Neural crest cell (in vitro differentiated cells): ENCODE results near the gene TMEM167A. TPM values are rescaled to one million over a fixed set of nuclear protein-coding genes. Genes with fewer than 3 reads are reported as not detected.

ENCODE experiments used
- DNase-seq: peaks from one replicate; pipeline ENCODE4 v3.0.0; 2021; ENCODE audit warnings: low read depth, mixed read lengths, low spot score
- H3K27ac Mint-ChIP-seq: one replicate; pipeline ENCODE4 v1.8.0; 2021; ENCODE audit warnings: mild to moderate bottlenecking, mixed read lengths; ENCODE audit not compliant: unreplicated experiment
- H3K27me3 Mint-ChIP-seq: 2 replicates; pipeline ENCODE4 v1.8.0; 2021; ENCODE audit warnings: low read depth, mild to moderate bottlenecking, mixed read lengths
- H3K36me3 Mint-ChIP-seq: 2 replicates; pipeline ENCODE4 v1.8.0; 2021; ENCODE audit warnings: low read depth, mild to moderate bottlenecking, mixed read lengths
- H3K4me1 Mint-ChIP-seq: 2 replicates; pipeline ENCODE4 v1.8.0; 2021; ENCODE audit warnings: mixed read lengths
- H3K4me3 Mint-ChIP-seq: one replicate; pipeline ENCODE4 v1.8.0; 2021; ENCODE audit warnings: mild to moderate bottlenecking, mixed read lengths
- H3K9me3 Mint-ChIP-seq: 2 replicates; pipeline ENCODE4 v1.8.0; 2021; ENCODE audit warnings: mixed read lengths
- total RNA-seq: library from RNA; stranded (reverse); gene quantifications from 2 replicates; pipeline ENCODE4 v1.2.1, GENCODE V29; 2021
- TF ChIP-seq, protein P1 (sequence below): fragments of 200-600 bp; sonication (generic); conservative IDR thresholded peaks from 2 replicates; pipeline ENCODE4 v1.5.0; 2021; ENCODE audit warnings: antibody characterized with exemption, mild to moderate bottlenecking

The TMEM167A gene
- total RNA-seq, 1 donor from 2014 or later = 98.8 TPM

DNA sequence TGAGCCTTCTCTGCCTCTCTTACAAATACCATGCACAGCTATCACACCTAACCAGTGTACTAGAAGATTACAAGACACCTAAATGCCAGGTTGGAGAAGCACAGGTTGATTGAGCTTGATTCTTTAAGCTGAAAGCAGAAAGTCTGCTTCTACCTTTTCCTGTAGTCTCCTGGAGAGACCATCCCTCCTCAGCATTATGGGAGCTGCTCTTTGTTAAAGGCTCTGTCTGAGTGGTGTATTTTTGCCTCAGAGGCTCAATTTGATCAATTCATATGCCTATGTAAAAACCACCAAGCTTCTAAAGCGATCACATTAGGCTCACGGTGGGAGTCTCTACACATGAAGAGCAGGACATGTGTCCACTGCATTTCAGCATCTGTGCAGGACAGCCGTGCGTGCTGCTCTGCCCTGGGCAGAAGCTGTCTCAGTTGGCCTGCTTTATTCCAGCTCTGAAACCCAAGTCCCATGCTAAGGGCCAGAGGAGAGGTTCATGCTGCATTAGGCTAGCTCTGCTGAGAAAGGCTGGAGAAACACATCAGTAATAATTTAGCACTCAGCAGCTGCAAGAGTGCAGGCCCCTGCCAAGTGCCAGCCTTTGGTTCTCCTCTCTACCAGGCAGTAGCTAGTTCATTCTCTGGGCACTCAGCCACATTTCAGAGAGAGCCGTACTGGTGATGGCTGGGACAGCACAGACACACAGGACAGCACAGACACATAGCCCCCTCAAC lies 41.7 kb downstream of the TMEM167A start:
- H3K4me1 Mint-ChIP-seq = peaks cover 16% of the 10 kb centered on the region
- no peak overlapping the region for H3K27ac Mint-ChIP-seq
- no peak for DNase-seq
- TF ChIP-seq, protein P1, sequence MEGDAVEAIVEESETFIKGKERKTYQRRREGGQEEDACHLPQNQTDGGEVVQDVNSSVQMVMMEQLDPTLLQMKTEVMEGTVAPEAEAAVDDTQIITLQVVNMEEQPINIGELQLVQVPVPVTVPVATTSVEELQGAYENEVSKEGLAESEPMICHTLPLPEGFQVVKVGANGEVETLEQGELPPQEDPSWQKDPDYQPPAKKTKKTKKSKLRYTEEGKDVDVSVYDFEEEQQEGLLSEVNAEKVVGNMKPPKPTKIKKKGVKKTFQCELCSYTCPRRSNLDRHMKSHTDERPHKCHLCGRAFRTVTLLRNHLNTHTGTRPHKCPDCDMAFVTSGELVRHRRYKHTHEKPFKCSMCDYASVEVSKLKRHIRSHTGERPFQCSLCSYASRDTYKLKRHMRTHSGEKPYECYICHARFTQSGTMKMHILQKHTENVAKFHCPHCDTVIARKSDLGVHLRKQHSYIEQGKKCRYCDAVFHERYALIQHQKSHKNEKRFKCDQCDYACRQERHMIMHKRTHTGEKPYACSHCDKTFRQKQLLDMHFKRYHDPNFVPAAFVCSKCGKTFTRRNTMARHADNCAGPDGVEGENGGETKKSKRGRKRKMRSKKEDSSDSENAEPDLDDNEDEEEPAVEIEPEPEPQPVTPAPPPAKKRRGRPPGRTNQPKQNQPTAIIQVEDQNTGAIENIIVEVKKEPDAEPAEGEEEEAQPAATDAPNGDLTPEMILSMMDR = no peak
- no peaks in the 10 kb centered on the region for H3K36me3 Mint-ChIP-seq
- H3K9me3 Mint-ChIP-seq = no peaks in the 10 kb centered on the region
- H3K27me3 Mint-ChIP-seq = no peaks in the 10 kb centered on the region
- H3K4me3 Mint-ChIP-seq = no peak overlapping the region

DNA sequence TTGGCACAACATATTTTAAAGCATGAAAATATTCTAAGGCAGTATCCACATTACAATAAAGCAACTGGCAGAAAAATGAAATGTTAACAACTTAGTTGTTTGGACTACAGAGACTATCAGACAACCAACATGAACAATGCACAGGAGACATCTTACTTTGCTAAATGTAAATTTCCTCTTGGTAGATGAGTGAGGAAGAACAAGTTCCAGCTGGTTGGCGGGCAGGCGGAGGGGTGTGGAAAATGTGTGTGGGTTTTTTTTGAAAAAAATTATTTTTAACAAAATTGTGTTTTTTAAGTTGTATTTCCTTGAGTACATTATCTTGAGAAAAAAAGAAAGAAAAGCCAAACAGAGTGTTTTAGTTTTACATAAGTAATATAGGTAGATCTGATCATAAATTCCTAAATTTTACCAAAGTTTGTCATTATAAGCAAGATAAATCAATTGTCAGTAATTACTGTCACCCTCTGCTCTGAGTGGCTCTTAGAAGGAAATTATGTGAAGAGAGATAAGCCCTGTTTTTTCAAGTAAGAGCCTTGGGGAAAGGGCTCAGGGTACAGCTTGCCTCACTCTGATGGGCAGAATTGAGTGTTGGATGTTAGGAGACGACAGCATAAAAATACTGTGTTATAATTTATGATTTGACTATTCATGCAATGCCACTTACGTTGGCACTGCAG lies 42.5 kb downstream of the TMEM167A start:
- no peak for DNase-seq
- H3K4me3 Mint-ChIP-seq = no peak overlapping the region
- TF ChIP-seq, protein P1 = no peak
- H3K36me3 Mint-ChIP-seq = no peaks in the 10 kb centered on the region
- H3K4me1 Mint-ChIP-seq = peaks cover 16% of the 10 kb centered on the region
- H3K27me3 Mint-ChIP-seq = no peaks in the 10 kb centered on the region
- H3K9me3 Mint-ChIP-seq = no peaks in the 10 kb centered on the region
- H3K27ac Mint-ChIP-seq = no peak overlapping the region

DNA sequence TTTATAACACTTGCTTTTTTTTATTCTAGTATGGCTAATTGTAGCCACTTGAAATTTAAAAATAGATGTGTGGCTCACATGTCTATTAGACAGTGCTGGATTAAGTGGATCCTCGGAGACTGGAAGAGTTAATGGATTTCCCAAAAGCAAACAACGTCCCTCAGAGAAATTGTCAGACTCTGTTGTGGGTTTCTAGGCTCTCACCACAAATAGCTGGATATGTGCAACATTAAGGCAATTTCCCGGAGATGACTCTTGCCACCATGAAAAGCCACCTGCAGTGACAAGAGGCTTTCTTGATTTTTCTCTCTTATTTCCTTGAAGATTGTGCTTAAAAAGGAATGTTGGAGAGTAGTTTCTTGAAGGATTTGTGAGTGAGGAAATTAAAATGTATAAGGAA lies 43.2 kb downstream of the TMEM167A start:
- Mint-ChIP-seq H3K4me3 (no peak overlapping the region), H3K9me3 (no peaks in the 10 kb centered on the region), H3K27ac (no peak overlapping the region), H3K36me3 (no peaks in the 10 kb centered on the region), H3K4me1 (peaks cover 16% of the 10 kb centered on the region), H3K27me3 (no peaks in the 10 kb centered on the region)
- no peak for DNase-seq
- TF ChIP-seq, protein P1 = no peak

DNA sequence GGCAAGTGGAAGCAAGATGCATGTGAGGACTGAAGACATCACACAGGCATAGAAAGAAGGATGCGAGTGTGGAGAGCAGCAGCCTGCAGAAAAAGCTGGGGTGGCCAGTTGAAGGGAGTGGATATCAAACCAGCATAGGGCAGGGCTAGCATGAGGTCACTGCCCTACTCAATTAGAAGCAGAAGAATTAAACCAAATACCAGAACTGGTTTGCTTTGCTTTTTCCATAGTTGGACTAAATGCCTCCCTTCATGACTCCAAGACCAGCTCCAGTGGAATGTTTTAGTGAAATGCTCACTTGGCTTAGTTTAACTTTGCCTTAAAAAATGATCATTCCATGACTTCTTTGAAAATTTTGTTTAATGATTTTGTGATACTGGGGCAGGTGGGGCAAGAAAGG lies 45.8 kb downstream of the TMEM167A start:
- no peaks in the 10 kb centered on the region for H3K36me3 Mint-ChIP-seq

DNA sequence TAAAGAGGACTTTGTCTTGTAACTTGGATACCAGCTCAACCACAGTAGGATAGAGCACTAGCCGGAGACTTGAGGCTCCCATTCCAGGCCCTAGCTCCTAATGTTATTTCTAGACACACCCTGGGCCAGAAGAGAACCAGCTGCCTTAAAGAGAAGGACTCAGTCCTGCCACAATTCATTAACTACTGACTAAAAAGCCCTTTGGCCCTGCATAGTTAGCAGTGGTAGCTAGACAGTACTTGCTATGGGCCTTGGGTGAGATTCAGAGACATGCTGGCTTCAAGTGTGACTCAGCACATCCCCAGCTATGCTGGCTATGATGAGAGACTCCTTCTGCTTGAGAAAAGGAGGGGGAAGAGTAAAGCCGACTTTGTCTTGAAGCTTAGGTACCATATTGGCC lies 47.3 kb downstream of the TMEM167A start:
- Mint-ChIP-seq H3K27me3 (no peaks in the 10 kb centered on the region), H3K9me3 (no peaks in the 10 kb centered on the region), H3K27ac (no peak overlapping the region), H3K4me3 (no peak overlapping the region), H3K36me3 (no peaks in the 10 kb centered on the region), H3K4me1 (peaks cover 25% of the 10 kb centered on the region)
- TF ChIP-seq, protein P1 = no peak
- DNase-seq = no peak

More for the DNA sequence above, 45.8 kb downstream of the TMEM167A start:
- Mint-ChIP-seq H3K27me3 (no peaks in the 10 kb centered on the region), H3K4me3 (no peak overlapping the region), H3K27ac (no peak overlapping the region), H3K4me1 (peaks cover 13% of the 10 kb centered on the region), H3K9me3 (no peaks in the 10 kb centered on the region)
- no peak for DNase-seq
- TF ChIP-seq, protein P1 = no peak
